IMR-90 (cell line): ENCODE data around the gene CDK6.

Experiments used
- CTCF ChIP-seq: conservative IDR thresholded peaks from 2 replicates; pipeline ENCODE4 v1.5.1; 2012; ENCODE audit warnings: mild to moderate bottlenecking, low read depth, low read length, improper control_type of control experiment
- TF ChIP-seq, protein P1 (sequence below): fragments of 150-350 bp; IDR thresholded peaks from 2 replicates; pipeline ENCODE4 v1.6.1; 2016; ENCODE audit warnings: low read depth, mild to moderate bottlenecking, low read length, moderate library complexity, borderline replicate concordance

- TF ChIP-seq CTCF = no peak
- TF ChIP-seq, protein P1, sequence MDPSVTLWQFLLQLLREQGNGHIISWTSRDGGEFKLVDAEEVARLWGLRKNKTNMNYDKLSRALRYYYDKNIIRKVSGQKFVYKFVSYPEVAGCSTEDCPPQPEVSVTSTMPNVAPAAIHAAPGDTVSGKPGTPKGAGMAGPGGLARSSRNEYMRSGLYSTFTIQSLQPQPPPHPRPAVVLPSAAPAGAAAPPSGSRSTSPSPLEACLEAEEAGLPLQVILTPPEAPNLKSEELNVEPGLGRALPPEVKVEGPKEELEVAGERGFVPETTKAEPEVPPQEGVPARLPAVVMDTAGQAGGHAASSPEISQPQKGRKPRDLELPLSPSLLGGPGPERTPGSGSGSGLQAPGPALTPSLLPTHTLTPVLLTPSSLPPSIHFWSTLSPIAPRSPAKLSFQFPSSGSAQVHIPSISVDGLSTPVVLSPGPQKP = no peak
Measured at GRCh38 chr7:92881091-92881485, 44.7 kb upstream of the CDK6 start.
